HG03139 (cell line): ENCODE data around the gene OR2T5.
A peak's percentile ranks its signal among the peaks of the same experiment; 100 is the strongest.
"Not testable (repeated sequence)": the region's sequence is repeated elsewhere in the genome, so short reads cannot be mapped to it uniquely, and the experiment has no call there.

Experiments used
- ATAC-seq: cut with Tn5 transposase; IDR thresholded peaks from one replicate; pipeline ENCODE4 v1.9.1; 2021; ENCODE audit not compliant: unreplicated experiment

Gene OR2T5, protein sequence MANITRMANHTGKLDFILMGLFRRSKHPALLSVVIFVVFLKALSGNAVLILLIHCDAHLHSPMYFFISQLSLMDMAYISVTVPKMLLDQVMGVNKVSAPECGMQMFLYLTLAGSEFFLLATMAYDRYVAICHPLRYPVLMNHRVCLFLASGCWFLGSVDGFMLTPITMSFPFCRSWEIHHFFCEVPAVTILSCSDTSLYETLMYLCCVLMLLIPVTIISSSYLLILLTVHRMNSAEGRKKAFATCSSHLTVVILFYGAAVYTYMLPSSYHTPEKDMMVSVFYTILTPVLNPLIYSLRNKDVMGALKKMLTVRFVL

GRCh38 chr1:248488289-248488688 lies at the start of gene OR2T5:
TSS of gene OR2T5 (plus strand) at chr1:248488589. CDS start at chr1:248488589, 0 bp downstream.
- ATAC-seq = not testable (repeated sequence)

DNA sequence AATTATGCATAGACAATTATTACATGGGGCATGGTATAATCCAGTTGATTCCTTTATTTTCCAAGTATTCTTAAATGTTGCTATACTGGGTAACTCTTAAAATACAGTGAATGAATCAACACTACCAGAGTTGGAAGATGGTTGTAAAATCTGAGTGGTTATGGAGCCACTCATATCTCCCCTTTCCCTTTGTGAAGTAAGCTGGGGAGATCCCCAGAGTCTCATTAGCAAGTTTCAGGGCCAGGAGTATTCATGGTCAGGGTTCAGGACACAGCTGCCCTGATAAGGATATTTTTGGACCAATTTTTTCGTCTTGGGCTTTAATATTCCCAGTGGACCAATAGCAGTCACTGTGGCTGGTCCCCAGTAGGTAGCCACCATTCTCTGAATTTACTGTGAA lies 49.7 kb upstream of the OR2T5 start:
- ATAC-seq = not testable (repeated sequence)

DNA sequence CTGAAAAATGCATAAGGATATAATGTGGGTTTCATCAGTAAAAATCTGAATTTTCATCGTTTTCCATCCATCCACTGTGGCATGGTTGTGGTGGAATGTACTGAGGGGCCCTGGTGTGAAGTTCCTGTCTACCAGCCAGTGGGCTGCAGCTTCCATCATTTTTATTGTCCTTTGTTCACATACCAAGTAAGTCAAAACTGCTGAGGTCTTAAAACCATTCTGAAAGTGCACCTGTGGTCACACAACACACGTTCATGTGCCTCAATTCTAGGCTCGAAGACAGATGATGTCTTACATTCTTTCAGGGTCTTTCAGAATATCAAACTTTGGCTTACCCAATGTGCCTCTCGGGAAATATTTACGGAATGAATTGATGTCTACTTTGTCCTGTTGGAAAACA lies 49.1 kb upstream of the OR2T5 start:
- not testable (repeated sequence) for ATAC-seq

DNA sequence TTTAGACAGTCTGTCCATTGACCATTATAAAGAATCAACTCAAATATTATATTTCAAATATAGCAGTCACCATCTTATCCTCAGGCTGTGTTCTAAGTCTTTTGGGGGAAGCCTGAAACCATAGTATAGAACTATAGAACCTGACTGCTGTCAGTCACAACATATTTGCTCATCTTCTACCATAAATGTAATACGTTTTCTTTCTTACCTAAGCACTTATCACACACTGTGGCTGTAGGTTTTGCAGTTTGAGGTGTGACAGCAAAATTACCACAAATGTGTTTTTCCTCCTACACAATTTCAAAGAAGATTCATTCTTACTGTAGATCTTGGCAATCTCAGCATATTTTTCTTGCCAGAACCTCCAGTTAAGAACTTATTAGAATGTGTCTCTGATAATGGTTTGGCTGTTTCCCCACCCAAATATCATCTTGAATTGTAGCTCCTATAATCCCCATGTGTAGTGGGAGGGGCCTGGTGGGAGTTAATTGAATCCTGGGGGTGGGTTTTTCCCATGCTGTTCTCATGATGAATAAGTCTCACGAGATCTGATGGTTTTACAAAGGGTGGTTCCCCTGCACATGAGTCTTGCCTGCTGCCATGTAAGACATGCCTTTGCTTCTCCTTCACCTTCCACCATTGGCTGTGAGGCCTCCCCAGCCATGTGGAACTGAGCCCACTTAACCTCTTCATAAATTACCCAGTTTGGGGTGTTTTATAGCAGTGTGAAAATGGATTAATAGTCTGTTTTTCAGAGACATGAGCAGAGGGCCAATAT lies 45.7 kb upstream of the OR2T5 start:
- not testable (repeated sequence) for ATAC-seq

DNA sequence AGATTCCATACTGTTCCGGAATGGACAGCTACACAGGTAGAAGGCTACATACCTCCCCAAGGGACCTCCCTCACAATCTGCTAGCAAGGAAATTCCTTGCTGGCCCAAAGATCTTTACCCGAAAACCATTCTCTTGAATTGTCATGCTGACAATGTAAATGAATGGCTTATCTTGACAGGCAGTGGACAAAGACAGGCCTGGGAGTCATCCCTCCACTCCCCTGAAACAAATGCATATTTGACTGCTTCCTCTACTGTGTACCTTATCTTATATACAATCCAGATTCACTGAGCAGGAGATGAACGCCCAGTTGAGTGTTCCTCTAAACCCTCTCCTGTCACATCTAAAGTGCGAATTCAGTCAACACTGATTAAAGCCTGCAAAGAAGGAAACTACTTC lies 43.8 kb upstream of the OR2T5 start:
- not testable (repeated sequence) for ATAC-seq

DNA sequence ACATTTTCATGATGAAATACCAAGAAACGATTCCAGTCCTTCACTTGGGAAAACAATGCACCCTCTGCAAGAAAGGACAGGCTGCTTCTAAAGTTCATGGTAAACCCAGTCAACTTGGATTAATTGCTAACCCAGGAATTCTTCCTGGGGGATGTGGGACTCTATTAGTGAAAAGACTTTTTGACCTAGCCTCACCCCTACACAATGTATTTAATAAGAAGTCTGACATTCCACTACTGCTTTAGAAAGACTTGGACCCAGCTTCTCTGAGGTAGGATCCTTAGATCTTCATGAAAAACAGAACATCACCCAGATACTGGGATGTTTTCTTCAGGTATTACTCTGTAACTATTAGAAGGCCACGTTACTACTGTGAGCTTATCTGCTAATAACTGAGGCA lies 43.0 kb upstream of the OR2T5 start, which contains the start of gene OR2T2:
TSS of gene OR2T2 (plus strand) at position 239 of the 400 bp plus-strand sequence. CDS start 7,161 bp downstream, outside the sequence.
- not testable (repeated sequence) for ATAC-seq

GRCh38 chr1:248448409-248449074 lies 39.8 kb upstream of the OR2T5 start:
- ATAC-seq = peak; percentile 39

- ATAC-seq = not testable (repeated sequence)
These were observed 38.4 kb upstream of the OR2T5 start for GRCh38 chr1:248449821-248450465.

GRCh38 chr1:248450466-248451145 lies 37.8 kb upstream of the OR2T5 start:
- ATAC-seq = peak; percentile 55

DNA sequence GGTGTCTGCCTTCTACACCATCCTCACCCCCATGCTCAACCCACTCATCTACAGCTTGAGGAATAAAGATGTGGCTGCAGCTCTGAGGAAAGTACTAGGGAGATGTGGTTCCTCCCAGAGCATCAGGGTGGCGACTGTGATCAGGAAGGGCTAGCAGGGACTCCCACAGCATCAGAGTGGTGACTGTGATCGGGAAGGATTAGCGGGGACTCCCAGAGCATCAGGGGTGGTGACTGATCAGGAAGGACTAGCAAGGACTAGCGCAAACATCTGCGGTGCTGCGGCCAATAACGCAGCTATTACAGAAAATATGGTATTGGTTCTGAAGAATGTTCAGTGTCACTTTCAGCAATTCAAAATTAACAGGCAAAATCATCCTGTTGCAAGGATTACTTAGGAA lies 34.8 kb upstream of the OR2T5 start:
- ATAC-seq = not testable (repeated sequence)

- ATAC-seq = not testable (repeated sequence)
These were observed 33.3 kb upstream of the OR2T5 start for GRCh38 chr1:248455045-248455444.

DNA sequence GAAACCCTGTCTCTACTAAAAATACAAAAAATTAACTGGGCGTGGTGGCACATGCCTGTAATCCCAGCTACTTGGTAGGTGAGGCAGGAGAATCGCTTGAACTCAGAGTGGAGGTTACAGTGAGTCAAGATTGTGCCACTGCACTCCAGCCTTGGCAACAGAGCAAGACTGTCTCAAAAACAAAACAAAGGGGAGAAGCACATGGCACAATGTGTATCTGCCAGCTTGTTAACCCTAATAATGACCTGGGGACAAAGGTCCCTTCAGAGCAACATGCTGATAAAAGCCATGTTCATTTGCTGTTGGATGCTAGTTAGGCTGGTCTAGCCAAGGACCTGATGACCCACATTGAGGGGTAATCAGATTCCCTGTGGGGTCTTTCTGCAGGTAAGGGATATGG lies 31.8 kb upstream of the OR2T5 start:
- not testable (repeated sequence) for ATAC-seq

GRCh38 chr1:248459117-248459516 lies 29.3 kb upstream of the OR2T5 start:
- not testable (repeated sequence) for ATAC-seq

DNA sequence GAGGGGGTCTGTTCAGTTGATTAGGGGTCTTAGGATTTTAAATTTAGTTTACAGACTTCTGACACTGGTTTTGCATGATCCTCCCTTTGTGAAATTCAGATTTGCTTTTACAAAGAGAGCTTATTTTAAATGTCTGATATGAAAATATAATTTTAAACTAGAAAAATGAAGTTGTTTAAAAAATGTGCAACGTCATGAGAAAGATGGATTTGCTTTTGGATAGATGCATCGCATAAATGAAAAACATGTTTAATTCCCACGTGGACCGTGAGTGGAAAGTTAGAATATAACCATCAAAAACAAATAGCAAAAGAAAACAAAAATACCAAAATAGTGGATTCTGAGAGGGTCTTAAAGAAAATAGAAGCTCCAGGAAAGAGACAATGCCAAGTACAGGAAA lies 17.2 kb upstream of the OR2T5 start:
- ATAC-seq = no peak

- ATAC-seq = not testable (repeated sequence)
These were observed 16.3 kb upstream of the OR2T5 start for GRCh38 chr1:248472111-248472510.

DNA sequence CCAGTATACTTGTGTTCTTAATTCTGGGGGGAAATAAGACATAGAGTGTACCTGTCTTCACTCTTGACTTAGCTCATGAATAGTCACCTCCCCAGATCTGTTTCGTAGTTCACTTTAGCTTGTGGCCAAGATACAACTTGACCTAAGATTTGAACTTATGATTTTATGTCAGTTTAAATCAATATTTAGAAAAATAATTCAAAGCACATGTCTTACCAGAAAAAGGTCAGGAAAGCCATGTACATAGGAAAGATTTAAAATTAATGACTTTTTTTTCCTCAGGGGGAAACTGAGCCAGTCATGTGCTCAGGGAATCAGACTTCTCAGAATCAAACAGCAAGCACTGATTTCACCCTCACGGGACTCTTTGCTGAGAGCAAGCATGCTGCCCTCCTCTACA lies 15.3 kb upstream of the OR2T5 start, which contains the start of gene OR2T3:
TSS of gene OR2T3 (plus strand) at position 301 of the 400 bp plus-strand sequence. CDS start at position 301, 0 bp downstream.
- not testable (repeated sequence) for ATAC-seq

- ATAC-seq = peak; percentile 61
These were observed 12.7 kb upstream of the OR2T5 start for GRCh38 chr1:248475660-248476059.

DNA sequence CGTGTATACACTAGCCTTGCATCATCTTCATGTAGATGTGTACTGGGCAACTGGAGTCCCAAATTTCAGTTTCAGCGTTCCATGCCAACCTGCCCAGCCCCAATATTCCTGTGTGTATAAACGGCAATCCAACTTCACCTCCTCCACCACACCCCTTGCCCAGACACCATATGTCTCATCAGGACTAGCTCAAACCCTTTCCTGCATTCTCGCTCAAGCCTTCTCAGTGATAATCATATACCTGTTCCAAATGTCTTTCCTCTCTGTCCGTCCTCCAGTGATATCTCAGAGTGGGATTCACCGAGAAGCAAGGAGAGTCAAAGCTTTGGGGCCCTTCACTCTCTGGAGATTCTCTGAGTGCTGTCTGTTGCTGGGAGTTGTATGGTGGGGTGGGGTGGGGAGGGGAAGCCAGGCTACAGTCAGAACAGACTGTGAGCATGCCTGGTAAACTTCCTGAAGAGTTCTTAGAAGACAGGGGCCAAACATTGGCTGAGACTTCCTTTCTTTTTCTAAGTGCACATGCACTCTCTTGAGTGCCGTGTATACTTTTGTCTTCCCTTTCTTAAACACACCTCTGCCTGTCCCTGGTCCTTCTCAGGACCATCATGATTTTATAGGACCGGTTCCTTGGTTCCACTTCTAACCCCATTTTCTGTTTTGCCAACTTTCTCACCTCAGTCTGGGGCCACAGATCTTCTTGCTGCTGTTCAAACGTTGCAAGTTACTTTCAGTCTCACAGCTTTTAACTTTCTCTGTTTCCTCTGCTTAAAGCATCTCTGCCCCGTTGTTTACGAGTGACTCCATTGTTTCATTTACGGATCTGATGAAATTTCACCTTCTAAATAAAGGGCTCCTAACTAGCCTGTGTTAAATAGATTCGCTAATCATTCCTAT lies 6.5 kb upstream of the OR2T5 start:
- ATAC-seq = peak; percentile 79

- ATAC-seq = not testable (repeated sequence)
These were observed 8.3 kb downstream of the OR2T5 start for GRCh38 chr1:248496661-248497060.
